ENCODE measurements around the gene HEATR1. TPM values are rescaled to one million over a fixed set of nuclear protein-coding genes. Genes with fewer than 3 reads are reported as not detected.
"Not testable (repeated sequence)": the region's sequence is repeated elsewhere in the genome, so short reads cannot be mapped to it uniquely, and the experiment has no call there.

Gene HEATR1
- polyA plus RNA-seq, 4 donors = 22.8 to 30.5 (median 29.6) TPM

GRCh38 chr1:236518322-236518721 lies 86.0 kb downstream of the HEATR1 start:
- no peak for DNase-seq (ENCODE audit: low read depth in 4 of 4, low spot score in 3 of 4)

DNA sequence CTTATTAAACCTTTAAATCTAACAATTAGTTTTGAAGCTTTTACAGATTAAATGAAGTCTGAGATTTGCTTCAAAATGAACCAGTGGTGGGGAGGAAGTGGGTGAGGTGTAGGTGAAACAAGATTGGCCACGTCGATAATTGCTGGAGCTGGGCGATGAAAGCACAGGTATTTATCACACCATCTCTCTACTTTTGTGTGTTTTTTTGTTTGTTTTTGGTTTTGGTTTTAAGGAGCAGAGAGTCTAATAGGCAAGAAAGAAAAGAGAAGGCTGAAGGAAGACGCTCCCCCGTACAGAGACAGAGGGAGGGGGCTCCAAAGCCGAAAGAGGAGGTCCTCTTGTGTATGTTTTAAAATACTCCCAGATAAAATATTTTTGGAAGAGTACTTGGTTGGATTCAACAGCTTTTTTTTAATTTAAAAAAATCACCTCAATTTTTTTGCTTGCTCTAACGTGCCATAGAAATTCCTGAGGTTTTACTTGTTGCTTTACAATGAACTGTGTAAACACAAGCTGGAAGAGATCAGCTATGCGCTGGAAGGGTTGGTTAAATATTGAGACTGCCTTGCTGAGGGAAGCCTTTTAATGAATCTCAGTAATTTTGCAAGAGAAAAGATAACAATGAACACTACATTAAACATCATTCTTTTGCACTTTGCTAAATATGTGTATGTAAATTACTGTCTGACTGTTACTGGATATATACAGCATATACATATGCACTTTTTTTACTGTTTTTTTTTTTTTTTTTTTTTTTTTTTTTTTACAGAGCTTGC lies 87.2 kb downstream of the HEATR1 start:
- DNase-seq (ENCODE audit: low read depth in 4 of 4, low spot score in 3 of 4) = peak in 1 of 4 donors; percentile 22

DNA sequence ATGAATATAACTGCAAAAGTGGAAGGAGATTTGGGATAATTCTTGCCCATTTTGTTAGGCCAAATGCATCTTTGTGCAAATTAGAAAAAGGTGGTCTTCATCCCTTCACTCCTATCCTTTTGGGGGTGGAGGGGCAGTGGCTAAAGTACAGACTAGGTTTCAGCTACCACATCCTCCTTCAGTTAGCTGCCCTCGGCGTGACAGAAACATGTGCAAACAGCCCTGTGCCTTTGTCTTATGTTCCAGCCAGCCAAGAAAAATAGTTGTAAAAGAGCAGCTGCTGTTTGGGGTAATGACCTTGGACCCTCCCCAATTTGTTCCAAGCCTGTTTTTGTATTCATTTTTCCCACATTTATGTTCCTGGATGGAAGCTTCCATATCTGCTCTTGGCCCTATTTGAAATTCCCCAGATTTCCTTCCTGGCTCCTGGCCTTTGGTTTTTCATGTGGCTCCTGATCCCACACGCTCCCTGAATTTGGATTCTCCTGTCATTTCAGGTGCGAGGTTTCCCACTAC lies 88.8 kb downstream of the HEATR1 start:
- no peak for DNase-seq (ENCODE audit: low read depth in 4 of 4, low spot score in 3 of 4)

GRCh38 chr1:236514703-236515442 lies 89.4 kb downstream of the HEATR1 start:
- DNase-seq (ENCODE audit: low read depth in 4 of 4, low spot score in 3 of 4) = no peak

DNA sequence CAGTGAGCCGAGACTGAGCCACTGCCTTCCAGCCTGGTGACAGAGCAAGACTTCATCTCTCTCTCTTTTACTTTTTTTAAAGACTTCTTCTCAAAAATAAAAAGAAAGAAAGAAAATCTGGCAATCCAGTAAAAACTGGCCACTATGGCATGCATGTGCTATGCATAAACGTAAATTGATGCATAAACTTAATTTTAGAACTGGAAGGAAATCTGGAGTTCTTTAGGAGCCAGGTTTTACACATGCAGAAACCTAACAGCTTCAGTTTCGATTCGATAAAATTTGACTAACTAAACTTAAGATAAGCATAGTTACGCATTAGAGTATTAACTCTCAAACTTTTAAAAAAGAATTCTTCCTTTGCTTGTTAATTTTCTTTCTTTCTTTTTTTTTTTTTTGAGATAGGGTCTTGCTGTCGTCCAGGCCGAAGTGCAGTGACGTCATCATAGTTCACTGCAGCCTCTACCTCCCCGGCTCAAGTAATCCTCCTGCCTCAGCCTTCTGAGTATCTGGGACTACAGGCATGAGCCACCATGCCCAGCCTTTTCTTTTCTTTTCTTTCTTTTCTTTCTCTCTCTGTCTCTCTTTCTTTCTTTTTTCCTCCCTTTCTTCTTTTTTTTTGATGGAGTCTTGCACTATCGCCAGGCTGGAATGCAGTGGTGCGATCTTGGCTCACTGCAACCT lies 92.4 kb downstream of the HEATR1 start:
- no peak for DNase-seq (ENCODE audit: low read depth in 4 of 4, low spot score in 3 of 4)

GRCh38 chr1:236509647-236510401 lies 94.5 kb downstream of the HEATR1 start:
- DNase-seq (ENCODE audit: low read depth in 4 of 4, low spot score in 3 of 4) = no peak

DNA sequence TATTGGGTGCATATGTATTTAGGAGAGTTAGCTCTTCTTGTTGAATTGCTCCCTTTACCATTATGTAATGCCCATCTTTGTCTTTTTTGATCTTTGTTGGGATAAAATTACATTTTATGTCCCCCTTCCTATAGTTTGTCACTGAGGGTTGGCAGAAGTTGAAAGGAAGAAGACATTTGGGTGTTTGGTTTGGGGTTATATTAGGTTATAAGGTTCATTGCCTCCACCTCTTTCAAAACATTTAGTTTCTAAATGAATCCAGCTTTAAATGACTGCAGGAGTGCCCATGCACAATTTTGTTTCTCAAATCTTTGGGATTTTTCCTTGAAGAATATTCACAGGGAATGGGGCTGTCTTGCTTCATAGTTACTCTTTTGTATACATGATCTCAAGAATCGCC lies 95.1 kb downstream of the HEATR1 start:
- DNase-seq (ENCODE audit: low read depth in 4 of 4, low spot score in 3 of 4) = no peak

DNA sequence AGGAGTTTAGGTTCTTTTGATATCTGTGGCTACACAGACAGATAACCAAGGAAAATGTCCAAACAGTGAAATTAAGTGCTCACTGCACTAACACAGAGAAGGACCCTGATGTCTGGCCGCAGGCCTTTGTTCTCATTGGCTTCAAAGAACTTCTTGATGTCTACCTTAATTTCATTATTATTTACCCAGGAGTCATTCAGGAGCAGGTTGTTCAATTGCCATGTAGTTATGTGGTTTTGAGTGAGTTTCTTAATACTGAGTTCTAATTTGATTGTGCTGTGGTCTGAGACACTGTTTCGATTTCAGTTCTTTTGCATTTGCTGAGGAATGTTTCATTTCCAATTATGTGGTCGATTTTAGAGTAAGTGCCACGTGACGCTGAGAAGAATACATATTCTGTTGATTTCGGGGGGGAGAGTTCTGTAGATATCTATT lies 95.7 kb downstream of the HEATR1 start:
- no peak for DNase-seq (ENCODE audit: low read depth in 4 of 4, low spot score in 3 of 4)

DNA sequence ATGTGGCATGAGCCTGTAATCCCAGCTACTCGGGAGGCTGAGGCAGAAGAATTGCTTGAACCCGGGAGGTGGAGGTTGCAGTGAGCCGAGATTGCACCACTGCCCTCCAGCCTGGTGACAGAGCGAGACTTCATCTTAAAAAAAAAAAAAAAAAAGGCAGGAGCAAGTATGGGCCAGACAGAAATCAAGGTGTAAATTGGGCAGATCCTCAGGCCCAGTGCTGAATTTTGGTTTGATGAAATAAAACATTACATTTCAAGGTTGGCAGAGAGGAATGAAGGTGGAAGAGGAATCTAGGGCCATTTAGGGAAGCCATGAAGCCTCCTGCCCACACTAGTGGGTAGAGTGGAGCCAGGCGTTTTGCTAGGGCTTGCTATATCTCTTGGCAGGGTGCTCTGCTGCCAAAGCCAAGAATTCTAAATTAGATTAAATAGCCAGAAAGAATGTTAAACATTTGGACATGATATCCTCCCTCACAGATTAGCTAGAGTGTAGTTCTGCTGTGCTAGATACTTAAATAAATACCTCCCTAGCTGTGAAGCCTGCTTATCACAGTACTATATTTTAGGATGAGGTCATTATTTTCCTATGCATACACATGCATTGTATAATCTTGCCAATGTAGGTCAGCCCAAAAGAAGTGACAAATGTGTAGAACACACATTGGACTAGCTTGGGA lies 97.2 kb downstream of the HEATR1 start:
- no peak for DNase-seq (ENCODE audit: low read depth in 4 of 4, low spot score in 3 of 4)

GRCh38 chr1:236504338-236504737 lies 100.0 kb downstream of the HEATR1 start:
- DNase-seq (ENCODE audit: low read depth in 4 of 4, low spot score in 3 of 4) = not testable (repeated sequence)

DNA sequence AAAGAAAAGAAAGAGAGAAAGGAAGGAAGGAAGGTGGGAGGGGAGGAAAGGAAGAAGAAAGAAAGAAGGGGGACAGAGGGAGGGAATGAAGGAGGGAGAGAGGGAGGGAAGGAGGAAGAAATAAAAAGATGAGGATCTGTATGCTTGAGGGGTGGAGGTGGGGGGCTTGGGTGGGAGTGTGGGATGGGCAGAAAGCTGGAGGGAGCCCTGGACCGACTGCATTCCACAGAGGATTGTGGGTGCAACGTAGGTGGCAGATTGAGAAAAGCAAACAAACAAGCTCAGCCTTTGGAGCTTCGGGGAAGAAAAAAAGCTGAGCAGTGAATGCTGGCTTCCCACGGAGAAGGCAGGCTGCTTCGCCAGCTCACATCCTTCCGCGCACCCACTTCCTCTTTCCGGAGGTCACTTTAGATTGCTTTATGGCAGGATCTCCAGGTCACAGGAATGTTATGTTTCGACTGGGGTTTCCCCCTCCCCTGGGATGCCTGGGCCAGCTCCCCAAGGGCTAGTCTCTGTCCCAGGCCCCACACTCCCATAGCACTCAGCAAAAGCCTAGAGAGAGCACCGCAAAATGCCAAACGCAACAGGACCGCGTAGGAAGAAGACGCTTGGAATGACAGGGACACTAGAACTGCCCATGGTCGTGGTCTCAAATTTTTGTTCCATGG lies 101.2 kb downstream of the HEATR1 start:
- peak in 2 of 4 donors; percentile 31 to 37 for DNase-seq (ENCODE audit: low read depth in 4 of 4, low spot score in 3 of 4)

GRCh38 chr1:236502579-236502971 lies 101.7 kb downstream of the HEATR1 start:
- no peak for DNase-seq (ENCODE audit: low read depth in 4 of 4, low spot score in 3 of 4)

GRCh38 chr1:236501093-236501492 lies 103.2 kb downstream of the HEATR1 start:
- DNase-seq (ENCODE audit: low read depth in 4 of 4, low spot score in 3 of 4) = no peak

Other genes starting within 250 kb of the HEATR1 start
- gene EDARADD, start 210.2 kb downstream of the HEATR1 start, polyA plus RNA-seq (ENCODE audit: insufficient read length in 4 of 4) = 1 to 10 TPM; 1.3 to 8.6 (median 6.8) TPM
- gene LGALS8, start 80.5 kb downstream of the HEATR1 start, polyA plus RNA-seq (ENCODE audit: insufficient read length in 4 of 4) = 10 to 100 TPM; 67.6 to 91.6 (median 82.6) TPM
- gene ACTN2, start 82.0 kb upstream of the HEATR1 start, polyA plus RNA-seq (ENCODE audit: insufficient read length in 4 of 4) = under 1 TPM; 0.37 to 0.70 (median 0.61) TPM
- 10 to 100 TPM; 18.3 to 39.9 (median 36.7) TPM for gene MTR, start 190.8 kb upstream of the HEATR1 start, polyA plus RNA-seq (ENCODE audit: insufficient read length in 4 of 4)

All from left renal pelvis (tissue), 4 donors.